Stimulated activated CD8-positive, alpha-beta memory T cell treated with anti-CD3 and anti-CD28 coated beads, Interleukin-12 subunit alpha, Interleukin-12 subunit beta, amount 100 ng/mL, for 4 hours (primary cell): Measurements from ENCODE around the gene STKLD1.
"Not testable (repeated sequence)": the region's sequence is repeated elsewhere in the genome, so short reads cannot be mapped to it uniquely, and the experiment has no call there.

Source experiments
- DNase-seq: peaks from one replicate; pipeline ENCODE4 v3.0.0-alpha.2; 2020; ENCODE audit warnings: low read depth

STKLD1 gene

DNA sequence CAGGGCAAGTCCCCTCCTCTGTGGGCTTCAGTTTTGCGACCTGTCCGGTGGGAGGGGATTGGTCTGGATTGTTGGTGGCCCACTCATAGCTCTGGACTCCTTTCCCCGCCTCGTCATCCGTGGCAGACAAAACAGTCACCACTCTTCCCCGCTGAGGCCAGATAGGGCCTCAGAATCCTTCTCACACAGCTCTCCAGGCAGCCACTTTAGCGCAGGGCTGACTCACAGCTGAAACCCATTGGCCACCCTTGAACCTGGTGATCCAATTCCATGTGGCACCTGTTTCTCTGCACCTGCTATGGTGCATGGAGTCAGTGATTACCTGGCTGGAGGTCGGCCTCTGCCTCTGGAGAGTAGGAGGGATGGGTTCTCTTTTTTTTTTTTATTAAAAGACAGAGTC lies 67.8 kb downstream of the STKLD1 start:
- DNase-seq: no peak

DNA sequence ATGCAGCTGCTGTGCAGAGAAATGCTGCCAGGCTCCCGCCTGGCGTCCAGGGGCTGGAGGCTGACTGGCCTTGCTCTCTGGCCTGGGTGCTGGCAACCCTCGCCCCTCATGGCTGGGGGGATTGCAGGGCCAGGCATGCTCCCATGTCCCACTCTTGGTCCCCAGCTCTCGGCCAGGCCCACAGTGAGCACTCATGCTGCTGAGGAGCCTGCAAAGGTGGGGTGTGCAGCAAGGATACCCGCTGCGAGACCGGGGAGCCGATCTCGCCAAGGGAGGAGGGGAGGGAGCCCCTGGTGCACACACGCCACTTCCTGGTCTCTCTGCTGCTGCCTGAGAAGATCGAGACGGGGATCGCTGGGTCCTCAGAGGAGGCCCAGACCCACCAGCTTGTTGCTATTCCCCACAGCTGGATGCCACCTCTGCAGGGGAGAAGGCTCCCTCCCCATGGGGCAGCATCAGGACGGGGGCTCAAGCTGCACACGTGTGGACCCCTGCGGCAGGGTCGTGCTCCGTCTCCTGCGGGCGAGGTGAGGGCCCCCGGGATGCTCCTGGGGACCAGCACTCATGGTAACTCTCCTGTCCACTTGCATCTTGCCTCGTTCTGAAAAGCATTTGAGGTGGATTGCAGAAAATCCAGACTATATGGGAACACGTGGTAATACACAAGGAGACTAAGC lies 69.3 kb downstream of the STKLD1 start:
- DNase-seq: no peak

DNA sequence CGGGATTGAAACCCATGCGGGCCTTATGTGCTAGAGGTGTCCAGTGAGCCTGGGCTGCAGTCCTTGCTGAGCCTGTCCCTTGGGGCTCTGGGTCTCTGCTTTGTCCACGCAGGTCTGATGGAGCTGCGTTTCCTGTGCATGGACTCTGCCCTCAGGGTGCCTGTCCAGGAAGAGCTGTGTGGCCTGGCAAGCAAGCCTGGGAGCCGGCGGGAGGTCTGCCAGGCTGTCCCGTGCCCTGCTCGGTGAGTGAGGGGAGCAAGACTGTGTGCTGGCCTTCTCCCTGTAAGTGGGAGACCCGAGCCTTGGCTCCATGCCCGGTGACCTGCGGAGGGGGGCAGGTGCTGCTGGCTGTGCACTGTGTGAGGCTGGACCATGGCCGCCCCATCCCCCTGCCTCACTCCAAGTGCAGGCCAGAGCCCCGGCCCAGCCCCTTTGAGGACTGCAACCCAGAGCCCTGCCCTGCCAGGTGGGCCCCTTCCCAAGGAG lies 72.4 kb downstream of the STKLD1 start:
- no peak for DNase-seq

DNA sequence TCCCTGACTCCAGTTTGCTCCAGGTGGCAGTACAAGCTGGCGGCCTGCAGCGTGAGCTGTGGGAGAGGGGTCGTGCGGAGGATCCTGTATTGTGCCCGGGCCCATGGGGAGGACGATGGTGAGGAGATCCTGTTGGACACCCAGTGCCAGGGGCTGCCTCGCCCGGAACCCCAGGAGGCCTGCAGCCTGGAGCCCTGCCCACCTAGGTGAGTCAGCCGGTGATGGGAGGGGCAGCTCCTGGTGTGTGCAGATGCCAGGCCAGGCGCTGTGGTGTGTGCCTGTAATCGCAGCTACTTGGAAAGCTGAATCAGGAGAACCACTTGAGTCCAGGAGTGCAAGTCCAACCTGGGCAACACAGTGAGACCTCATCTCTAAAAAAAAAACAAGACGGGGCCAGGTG lies 73.6 kb downstream of the STKLD1 start:
- DNase-seq: no peak

DNA sequence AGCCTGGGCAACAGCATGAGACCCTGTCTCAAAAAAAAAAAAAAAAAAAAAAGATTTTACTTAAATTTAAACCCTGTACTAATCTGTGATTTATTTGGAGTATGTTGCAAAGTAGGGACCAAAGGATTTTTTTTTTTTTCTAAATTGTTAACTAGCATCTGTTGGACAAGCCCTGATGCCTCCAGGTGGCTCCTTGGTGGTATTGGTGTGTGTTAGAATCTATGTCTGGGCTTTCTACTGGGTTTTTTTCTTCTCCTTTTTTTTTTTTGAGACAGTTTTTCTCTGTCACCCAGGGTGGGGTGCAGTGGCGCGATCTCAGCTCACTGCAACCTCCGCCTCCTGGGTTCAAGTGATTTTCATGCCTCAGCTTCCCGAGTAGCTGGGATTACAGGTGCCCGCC lies 75.7 kb downstream of the STKLD1 start:
- not testable (repeated sequence) for DNase-seq

DNA sequence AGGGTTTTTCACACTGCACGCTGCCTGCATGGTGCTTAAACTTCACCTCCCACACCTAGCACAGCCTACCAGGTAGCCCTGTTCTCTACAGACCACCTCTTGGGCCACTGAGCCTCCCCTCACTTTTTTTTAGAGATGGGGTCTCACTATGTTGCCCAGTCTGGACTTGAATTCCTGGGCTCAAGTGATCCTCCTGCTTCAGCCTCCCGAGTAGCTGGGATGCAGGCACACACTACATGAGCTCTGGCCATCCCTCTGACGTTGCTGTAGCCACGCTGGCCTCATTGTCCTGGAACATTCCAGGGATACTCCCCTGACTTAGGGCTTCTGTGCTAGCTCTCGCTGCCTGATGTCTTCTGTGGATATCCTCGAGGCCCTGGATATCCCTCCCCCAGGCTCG lies 76.4 kb downstream of the STKLD1 start:
- DNase-seq: no peak

DNA sequence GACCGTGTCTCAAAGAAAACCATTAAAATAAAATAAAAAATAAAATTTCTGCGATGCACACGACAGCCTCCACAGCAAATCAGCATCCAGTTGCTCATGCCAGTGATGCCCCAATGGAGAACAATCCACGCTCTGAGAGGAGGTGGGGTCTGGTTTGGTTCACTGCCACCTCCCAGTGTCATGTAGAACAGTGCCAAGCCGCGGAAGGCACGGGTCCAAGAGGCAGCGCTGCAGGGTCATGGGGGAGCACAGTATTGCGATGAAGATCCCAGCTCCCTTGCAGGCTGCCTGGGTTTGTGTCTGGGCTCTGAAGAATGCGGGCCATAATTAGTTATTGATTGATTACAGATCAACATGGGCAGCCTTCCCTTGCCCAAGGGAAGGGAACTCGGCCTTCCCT lies 77.5 kb downstream of the STKLD1 start:
- DNase-seq: no peak

DNA sequence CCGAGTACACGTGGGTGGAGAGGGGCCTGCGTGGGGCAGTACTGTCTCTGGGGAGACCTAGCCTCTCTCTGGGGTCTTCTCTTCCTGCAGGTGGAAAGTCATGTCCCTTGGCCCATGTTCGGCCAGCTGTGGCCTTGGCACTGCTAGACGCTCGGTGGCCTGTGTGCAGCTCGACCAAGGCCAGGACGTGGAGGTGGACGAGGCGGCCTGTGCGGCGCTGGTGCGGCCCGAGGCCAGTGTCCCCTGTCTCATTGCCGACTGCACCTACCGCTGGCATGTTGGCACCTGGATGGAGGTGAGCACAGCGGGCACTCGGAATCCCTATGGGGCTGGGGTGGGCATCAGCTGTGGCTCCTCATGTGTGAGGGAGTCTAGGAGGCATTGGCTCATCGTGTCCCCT lies 78.2 kb downstream of the STKLD1 start:
- no peak for DNase-seq

DNA sequence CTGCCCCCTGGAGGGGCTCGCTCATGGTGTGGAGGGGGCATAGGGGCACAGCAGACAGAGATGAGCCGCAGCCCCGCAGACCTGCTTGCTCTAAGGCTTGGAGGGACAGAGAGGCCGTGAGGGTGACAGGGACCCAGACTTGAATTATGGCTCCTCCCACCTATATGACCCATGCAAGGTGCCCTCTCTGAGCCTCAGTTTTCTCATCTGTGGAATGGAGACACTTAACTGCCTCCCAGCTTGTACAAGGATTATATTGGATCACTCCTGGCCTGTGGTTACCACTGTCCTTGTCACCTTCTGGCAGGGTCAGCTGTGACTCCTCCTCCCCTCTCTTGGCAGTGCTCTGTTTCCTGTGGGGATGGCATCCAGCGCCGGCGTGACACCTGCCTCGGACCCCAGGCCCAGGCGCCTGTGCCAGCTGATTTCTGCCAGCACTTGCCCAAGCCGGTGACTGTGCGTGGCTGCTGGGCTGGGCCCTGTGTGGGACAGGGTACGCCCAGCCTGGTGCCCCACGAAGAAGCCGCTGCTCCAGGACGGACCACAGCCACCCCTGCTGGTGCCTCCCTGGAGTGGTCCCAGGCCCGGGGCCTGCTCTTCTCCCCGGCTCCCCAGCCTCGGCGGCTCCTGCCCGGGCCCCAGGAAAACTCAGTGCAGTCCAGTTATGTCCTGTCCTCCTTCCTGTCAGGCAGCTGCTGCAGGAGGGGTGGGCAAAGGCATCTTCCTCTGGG lies 78.9 kb downstream of the STKLD1 start:
- DNase-seq: no peak
